Endothelial cell of hepatic sinusoid (primary cell): ENCODE results near the gene P2RX2.

ENCODE experiments used
- in situ Hi-C: cut with HindIII; loops from 2 replicates; pipeline ENCODE4 v1.10.0; 2017; ENCODE audit warnings: low sequenced_read_pairs

The P2RX2 gene

GRCh38 chr12:132632521-132633228 is 14.1 kb downstream of the P2RX2 start:
- in situ Hi-C loops: no loop called here

- in situ Hi-C loops: no loop called here
Measured at GRCh38 chr12:132633398-132633797, 14.8 kb downstream of the P2RX2 start.

DNA sequence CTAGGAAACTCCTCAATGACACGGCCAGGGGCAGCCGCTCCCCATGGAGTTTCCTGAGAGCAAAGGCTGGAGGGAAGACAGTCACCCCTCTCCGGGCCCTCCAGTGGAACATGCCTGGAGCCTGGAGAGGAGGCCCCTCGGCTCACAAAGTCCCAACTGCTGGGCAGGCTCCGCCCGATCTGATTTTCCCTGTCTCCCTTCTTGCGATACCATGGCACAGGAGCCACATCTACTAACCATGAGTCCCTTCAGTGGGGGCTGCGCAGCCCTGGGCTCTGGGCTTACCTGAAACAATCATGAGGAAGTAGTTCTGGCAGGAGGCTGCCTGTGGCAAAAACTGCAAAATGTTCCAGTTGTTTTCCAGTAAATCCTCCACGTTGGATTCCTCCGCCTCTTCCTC is 15.3 kb downstream of the P2RX2 start:
- in situ Hi-C loops: no loop called here

- in situ Hi-C loops: no loop called here
Measured at GRCh38 chr12:132634411-132634990, 15.9 kb downstream of the P2RX2 start.

- in situ Hi-C loops: no loop called here
Measured at GRCh38 chr12:132635076-132635955, 16.7 kb downstream of the P2RX2 start.

DNA sequence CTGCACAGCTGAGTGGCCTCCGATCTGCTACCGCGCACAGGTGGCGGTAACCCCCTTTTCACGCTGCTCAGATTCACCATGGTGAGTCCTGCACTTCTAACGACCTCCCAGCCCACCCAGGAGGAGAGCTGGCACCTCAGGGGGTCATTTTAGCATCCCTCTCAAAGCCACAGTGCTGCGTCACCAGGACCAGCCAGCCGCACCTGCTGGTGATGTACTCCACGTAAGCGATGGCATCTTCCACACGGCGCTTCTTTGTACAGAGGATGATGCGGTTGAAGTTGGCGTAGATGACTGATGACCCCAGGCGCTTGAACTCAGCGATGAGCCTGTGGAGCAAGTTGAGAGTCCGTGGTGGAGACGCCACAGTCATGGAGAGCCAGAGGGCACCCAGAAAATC is 19.2 kb downstream of the P2RX2 start:
- in situ Hi-C loops: no loop called here

GRCh38 chr12:132638541-132639408 is 20.2 kb downstream of the P2RX2 start:
- in situ Hi-C loops: no loop called here

- in situ Hi-C loops: no loop called here
Measured at GRCh38 chr12:132639956-132640520, 21.5 kb downstream of the P2RX2 start.

- in situ Hi-C loops: no loop called here
Measured at GRCh38 chr12:132640936-132641335, 22.4 kb downstream of the P2RX2 start.

GRCh38 chr12:132641811-132642650 is 23.5 kb downstream of the P2RX2 start:
- in situ Hi-C loops: no loop called here

DNA sequence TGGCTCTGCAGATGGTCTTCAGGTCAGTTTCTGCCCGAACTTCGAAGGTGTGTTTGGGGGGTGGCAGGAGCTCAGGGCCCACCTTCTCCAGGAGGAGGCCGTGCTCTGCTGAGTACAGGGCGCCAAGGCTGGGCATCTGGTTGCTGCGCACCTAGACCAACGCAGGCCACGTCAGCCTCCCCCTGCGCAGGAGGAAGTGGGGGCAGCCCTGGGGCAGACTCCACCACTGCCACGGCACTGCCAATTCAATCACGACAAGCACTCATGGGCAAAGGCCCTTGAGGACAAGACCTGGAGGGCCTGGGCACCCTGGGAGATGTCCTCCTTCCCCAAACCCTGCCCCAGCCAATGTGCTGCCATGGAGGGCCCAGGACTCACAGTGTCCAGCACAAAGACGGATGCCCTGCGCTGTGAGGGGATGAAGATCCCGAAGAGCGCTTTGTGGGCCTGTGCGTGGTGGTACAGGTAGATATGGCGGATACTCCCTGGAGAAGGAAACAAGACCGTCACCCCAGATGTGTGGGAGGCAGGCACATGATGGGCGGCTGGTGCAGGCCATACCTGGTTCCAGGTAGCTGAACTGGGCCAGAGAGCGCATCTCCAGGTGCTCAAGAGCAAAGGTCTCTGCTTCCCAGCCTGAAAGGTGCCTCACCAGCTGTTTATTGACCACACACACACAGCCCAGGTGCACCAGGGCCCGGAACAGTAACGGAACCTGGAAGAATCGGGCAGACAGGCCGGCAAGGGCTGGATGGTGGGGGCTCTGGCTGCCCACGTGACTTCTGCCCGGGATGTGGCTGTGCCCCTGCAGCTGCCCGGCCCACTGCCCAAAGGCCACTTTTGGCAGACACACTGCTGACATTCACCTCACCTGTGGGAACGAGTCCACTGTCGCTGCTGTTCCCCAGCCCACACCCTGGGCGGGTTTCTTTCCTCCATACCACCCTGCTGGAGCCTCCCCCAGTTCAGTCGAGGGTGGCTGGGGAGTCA is 24.6 kb downstream of the P2RX2 start:
- in situ Hi-C loops: no loop called here

GRCh38 chr12:132646850-132647249 is 28.3 kb downstream of the P2RX2 start:
- in situ Hi-C loops: no loop called here

- in situ Hi-C loops: no loop called here
Measured at GRCh38 chr12:132647858-132648257, 29.3 kb downstream of the P2RX2 start.

DNA sequence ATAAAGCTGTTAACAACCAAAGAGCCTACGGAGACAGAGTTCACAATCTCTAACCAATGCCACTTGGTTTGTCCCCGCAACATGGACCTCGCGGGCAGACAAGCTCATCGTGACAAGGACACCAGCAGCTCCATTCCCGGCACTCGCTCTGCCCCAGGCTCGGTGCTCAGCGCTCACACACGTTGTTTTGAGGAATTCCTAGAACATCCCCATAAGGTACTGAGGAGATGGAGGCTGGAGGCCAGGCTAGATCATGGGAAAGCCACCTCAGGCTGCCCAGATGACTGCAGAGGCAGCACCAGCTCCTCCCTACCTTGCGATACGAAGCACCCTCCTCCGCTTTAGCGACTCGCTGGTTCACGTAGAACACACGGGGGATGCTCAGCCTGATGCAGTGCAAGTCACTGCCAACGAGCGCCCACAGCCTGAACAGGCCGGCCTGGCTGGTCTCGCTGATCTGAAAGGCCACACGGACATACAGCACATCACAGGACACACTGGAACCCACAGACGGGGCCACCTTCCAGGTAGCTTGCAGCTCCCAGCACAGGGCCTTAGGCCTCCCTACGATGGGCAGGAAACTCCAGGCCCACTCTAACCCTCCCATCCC is 30.1 kb downstream of the P2RX2 start:
- in situ Hi-C loops: no loop called here

DNA sequence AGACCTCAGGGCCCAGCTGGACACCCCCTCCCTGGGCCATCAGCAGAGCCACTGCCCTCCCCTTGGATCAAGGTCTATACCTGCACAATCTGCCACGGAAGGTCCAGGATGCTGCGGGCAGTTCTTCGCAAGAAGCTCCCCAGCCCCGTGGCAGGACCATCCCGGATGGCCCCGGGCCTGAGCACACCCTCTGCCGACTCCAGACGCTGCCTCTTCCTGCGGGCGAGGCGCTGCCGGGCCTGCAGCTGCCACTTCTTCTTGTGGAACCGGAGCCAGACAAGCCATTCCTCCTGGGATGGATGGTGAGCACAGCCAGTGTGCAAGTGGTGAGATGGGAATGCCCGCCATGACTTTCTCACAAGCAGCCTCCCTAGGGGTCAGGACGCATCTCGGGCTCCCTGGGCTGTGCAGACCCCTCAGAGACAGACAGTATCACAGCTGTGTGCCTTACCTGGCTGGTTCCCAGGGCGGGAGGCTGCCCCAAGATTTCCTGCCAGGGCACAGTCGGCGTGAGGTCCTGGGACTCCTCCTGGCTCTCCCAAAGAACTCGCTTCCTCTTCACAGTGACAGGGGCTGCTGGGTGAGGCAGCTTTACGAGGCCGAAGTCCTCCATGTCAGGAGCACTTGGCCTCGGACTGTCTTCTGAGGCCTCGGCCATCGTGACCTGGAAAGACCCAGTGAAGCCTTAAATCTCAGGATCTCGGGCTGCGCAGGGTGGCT is 30.8 kb downstream of the P2RX2 start:
- in situ Hi-C loops: no loop called here

DNA sequence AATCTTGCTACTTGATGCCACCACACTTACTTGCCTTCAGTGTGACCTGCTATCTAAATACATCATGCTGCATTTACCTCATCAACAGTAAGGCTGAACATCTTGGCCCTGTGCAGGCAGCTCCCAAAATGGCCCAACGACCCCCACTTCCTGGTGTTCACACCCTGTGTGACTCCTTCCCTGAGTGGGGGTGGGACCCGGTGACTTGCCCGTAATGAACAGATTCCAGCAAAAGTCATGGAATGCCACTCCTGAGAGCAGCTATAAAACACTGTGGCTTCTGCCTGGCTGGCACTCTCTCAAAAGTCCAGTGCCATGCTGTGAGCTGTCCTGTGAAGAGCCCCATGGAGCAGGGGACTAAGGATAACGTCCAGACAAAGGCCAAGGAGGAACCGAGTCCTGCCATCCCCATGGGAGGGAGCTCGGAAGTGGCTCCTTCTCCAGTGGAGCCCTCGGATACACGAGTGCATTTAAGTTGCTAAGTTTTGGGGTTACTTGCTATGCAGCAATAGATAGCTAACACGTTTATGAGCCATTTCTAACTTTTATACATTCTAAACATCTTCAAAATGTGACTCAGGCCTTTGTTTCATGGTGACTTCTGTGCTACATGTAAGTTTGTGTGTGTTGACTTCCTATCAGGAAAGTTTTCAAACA is 33.0 kb downstream of the P2RX2 start:
- in situ Hi-C loops: no loop called here
